H1 (cell line): ENCODE data around the gene AMOTL2. TPM values are rescaled to one million over a fixed set of nuclear protein-coding genes. Genes with fewer than 3 reads are reported as not detected.

Experiments used
- CTCF ChIA-PET: fragments of 300-600 bp; sonication (Branson Sonifier 250); formaldehyde crosslinking; loops from one replicate; lab custom pipeline; 2021; ENCODE audit not compliant: partially characterized antibody; lab: Charles Lee
- POLR2A ChIA-PET: fragments of 300-600 bp; sonication (Branson Sonifier 250); formaldehyde crosslinking; loops from one replicate; lab custom pipeline; 2021; ENCODE audit warnings: inconsistent platforms; ENCODE audit not compliant: partially characterized antibody; lab: Charles Lee
- DNase-seq, 2 experiments: peaks; one replicate each; pipeline versions ENCODE4 v3.0.0 to v3.0.0-alpha.2; 2010 to 2022; ENCODE audit warnings: low spot score in 2 of 2, low read depth in 1 of 2, mixed read lengths in 1 of 2
- FAIRE-seq: peaks from 2 replicates; lab custom pipeline; 2011; peaks lifted over from hg19 to GRCh38; lab: Jason Lieb, UNC
- H2AFZ ChIP-seq: 2 replicates; pipeline ENCODE4 v1.8.1; 2012; ENCODE audit warnings: low read length, inconsistent platforms
- H2AK5ac ChIP-seq: 2 replicates; pipeline ENCODE4 v1.6.1; 2013; ENCODE audit warnings: low read depth, low read length
- H2BK120ac ChIP-seq: replicated peaks from 2 replicates; pipeline ENCODE3; 2013; ENCODE audit warnings: low read depth, low read length, inconsistent platforms
- H2BK12ac ChIP-seq: 2 replicates; pipeline ENCODE4 v1.6.1; 2013; ENCODE audit warnings: low read depth, low read length
- H2BK15ac ChIP-seq: 2 replicates; pipeline ENCODE4 v1.6.1; 2013; ENCODE audit warnings: low read length
- H2BK20ac ChIP-seq: 2 replicates; pipeline ENCODE4 v1.6.1; 2013; ENCODE audit warnings: low read length
- H2BK5ac ChIP-seq: 2 replicates; pipeline ENCODE4 v1.6.1; 2013; ENCODE audit warnings: low read depth, low read length
- H3K14ac ChIP-seq: 2 replicates; pipeline ENCODE4 v1.6.1; 2013; ENCODE audit warnings: inconsistent platforms; ENCODE audit not compliant: insufficient read length
- H3K18ac ChIP-seq: 2 replicates; pipeline ENCODE4 v1.6.1; 2013; ENCODE audit warnings: low read length; ENCODE audit errors: extremely low read depth
- H3K23ac ChIP-seq: 2 replicates; pipeline ENCODE4 v1.6.1; 2013; ENCODE audit warnings: inconsistent platforms; ENCODE audit not compliant: insufficient read length
- H3K23me2 ChIP-seq: 2 replicates; pipeline ENCODE4 v1.6.1; 2013; ENCODE audit warnings: low read depth, low read length
- H3K27ac ChIP-seq: 2 replicates; pipeline ENCODE4 v1.6.1; 2011; ENCODE audit warnings: low read depth, low read length, inconsistent platforms
- H3K27me3 ChIP-seq, 4 experiments: replicated peaks in 1 of 4; 1 replicate in 1 of 4; 2 replicates in 3 of 4; pipeline versions ENCODE4 v1.6.1 to v1.8.1; 2011 to 2013; ENCODE audit warnings: low read length in 3 of 4, mild to moderate bottlenecking in 3 of 4, inconsistent platforms in 2 of 4, mixed read lengths in 2 of 4, moderate library complexity in 1 of 4; ENCODE audit not compliant: control insufficient read depth in 3 of 4, insufficient read depth in 3 of 4; ENCODE audit errors: extremely low read depth in 1 of 4
- H3K36me3 ChIP-seq, 4 experiments: 2 replicates each; pipeline versions ENCODE4 v1.6.1 to v1.8.1; 2011 to 2013; ENCODE audit warnings: mild to moderate bottlenecking in 4 of 4, low read length in 3 of 4, moderate library complexity in 2 of 4, control low read depth in 1 of 4, inconsistent platforms in 1 of 4; ENCODE audit not compliant: insufficient read depth in 4 of 4, control insufficient read depth in 2 of 4
- H3K4ac ChIP-seq: replicated peaks from 2 replicates; pipeline ENCODE3; 2013; ENCODE audit warnings: low read length, low read depth, mixed read lengths, inconsistent platforms; ENCODE audit not compliant: insufficient read length
- H3K4me1 ChIP-seq, 4 experiments: replicated peaks in 1 of 4; 1 replicate in 1 of 4; 2 replicates in 3 of 4; pipeline versions ENCODE4 v1.6.1 to v1.8.1; 2011 to 2013; ENCODE audit warnings: low read length in 3 of 4, inconsistent platforms in 2 of 4, mixed read lengths in 1 of 4; ENCODE audit not compliant: insufficient read depth in 4 of 4, control insufficient read depth in 3 of 4
- H3K4me2 ChIP-seq, 2 experiments: 2 replicates each; pipeline versions ENCODE4 v1.6.1 to v1.8.1; 2011 to 2013; ENCODE audit warnings: low read depth in 2 of 2, low read length in 2 of 2, control low read depth in 1 of 2, inconsistent platforms in 1 of 2, mild to moderate bottlenecking in 1 of 2; ENCODE audit not compliant: insufficient read depth in 1 of 2
- H3K4me3 ChIP-seq, 4 experiments: fragments of 200-600, 300-600 bp in 1 of 4; sonication (generic), shearing (Covaris generic), sonication (Bioruptor Twin) in 1 of 4; 2 replicates each; pipeline versions ENCODE4 v1.5.1 to v1.8.1; 2011 to 2016; ENCODE audit warnings: low read length in 4 of 4, low read depth in 3 of 4, control low read depth in 2 of 4, inconsistent platforms in 2 of 4, mild to moderate bottlenecking in 2 of 4, mixed read lengths in 1 of 4, moderate library complexity in 1 of 4; ENCODE audit not compliant: insufficient read depth in 2 of 4; ENCODE audit errors: extremely low read depth in 1 of 4
- H3K56ac ChIP-seq: replicated peaks from 2 replicates; pipeline ENCODE3; 2013; ENCODE audit warnings: low read depth, mild to moderate bottlenecking, mixed read lengths, low read length, inconsistent platforms; ENCODE audit not compliant: insufficient read length
- H3K79me1 ChIP-seq: 2 replicates; pipeline ENCODE4 v1.6.1; 2013; ENCODE audit warnings: low read depth, low read length, control low read depth
- H3K79me2 ChIP-seq, 2 experiments: 2 replicates each; pipeline versions ENCODE4 v1.6.1 to v1.8.1; 2012 to 2013; ENCODE audit warnings: low read length in 2 of 2, mild to moderate bottlenecking in 2 of 2, inconsistent platforms in 1 of 2; ENCODE audit not compliant: insufficient read depth in 2 of 2, control insufficient read depth in 1 of 2
- H3K9ac ChIP-seq, 4 experiments: replicated peaks in 1 of 4; 1 replicate in 1 of 4; 2 replicates in 3 of 4; pipeline versions ENCODE4 v1.6.1 to v1.8.1; 2011 to 2013; ENCODE audit warnings: low read depth in 3 of 4, low read length in 3 of 4, control low read depth in 2 of 4, mild to moderate bottlenecking in 2 of 4, moderate library complexity in 2 of 4, inconsistent platforms in 1 of 4; ENCODE audit errors: extremely low read depth in 1 of 4
- H3K9me3 ChIP-seq, 2 experiments: 2 replicates each; pipeline versions ENCODE4 v1.6.1 to v1.8.1; 2012 to 2013; ENCODE audit warnings: mild to moderate bottlenecking in 2 of 2, moderate library complexity in 2 of 2, control low read depth in 1 of 2, inconsistent platforms in 1 of 2, low read depth in 1 of 2, low read length in 1 of 2, mixed read lengths in 1 of 2; ENCODE audit not compliant: insufficient read depth in 2 of 2
- H4K20me1 ChIP-seq, 2 experiments: replicated peaks in 1 of 2; 2 replicates each; pipeline versions ENCODE3 to v1.8.1; 2011 to 2013; ENCODE audit warnings: inconsistent platforms in 2 of 2, low read length in 2 of 2, mild to moderate bottlenecking in 1 of 2; ENCODE audit not compliant: insufficient read depth in 2 of 2, control insufficient read depth in 1 of 2
- H4K5ac ChIP-seq: 2 replicates; pipeline ENCODE4 v1.6.1; 2013; ENCODE audit warnings: low read length, low read depth, mixed read lengths, inconsistent platforms; ENCODE audit not compliant: insufficient read length
- H4K8ac ChIP-seq: 2 replicates; pipeline ENCODE4 v1.8.0; 2013; ENCODE audit warnings: mild to moderate bottlenecking, moderate library complexity, low read length, inconsistent platforms; ENCODE audit not compliant: insufficient read depth; ENCODE audit errors: extremely low read depth
- H4K91ac ChIP-seq: replicated peaks from 2 replicates; pipeline ENCODE3; 2013; ENCODE audit warnings: low read length, mixed read lengths, inconsistent platforms; ENCODE audit not compliant: insufficient read length
- CBX8 ChIP-seq: fragments of 300-800, 300-1000 bp; sonication (generic); IDR thresholded peaks from 2 replicates; pipeline ENCODE4 v1.7.1; 2016; ENCODE audit warnings: low read depth, low read length, borderline replicate concordance
- CREB1 ChIP-seq: IDR thresholded peaks from 2 replicates; pipeline ENCODE4 v1.6.1; 2012; ENCODE audit warnings: inconsistent platforms
- WGBS, 2 experiments: shearing (Covaris generic) in 1 of 2; methylation state at CpG; one replicate each; pipeline versions ENCODE4 v1.1.6 to v1.1.7; 2013 to 2015; ENCODE audit warnings: low lambda C conversion rate in 2 of 2, mixed read lengths in 2 of 2, inconsistent platforms in 1 of 2, low coverage in 1 of 2, missing lambda C conversion rate in 1 of 2; ENCODE audit not compliant: insufficient replicate concordance in 2 of 2, insufficient coverage in 1 of 2, insufficient read length in 1 of 2; ENCODE audit errors: extremely low coverage in 1 of 2, missing lambda C conversion rate in 1 of 2; 5-methylcytosine and 5-hydroxymethylcytosine counted together
- polyA plus RNA-seq, 7 experiments: library from polyadenylated mRNA; depleted of rRNA in 3 of 7; stranded (reverse) in 5 of 7; unstranded in 2 of 7; fragments of >200 nt in 5 of 7; fragments of 200-250 nt in 2 of 7; gene quantifications; 1 replicate in 5 of 7; 2 replicates in 1 of 7; 4 replicates in 1 of 7; pipeline versions ENCODE4 v1.2.1 to v1.2.3, GENCODE V29; 2011 to 2013; ENCODE audit warnings: missing spikeins in 2 of 7, mixed read lengths in 2 of 7
- total RNA-seq: library from RNA; stranded (reverse); fragmentation: NEBNext Ultra II Directional; extraction: Animal tissue kit (Norgen Biotek cat#: 25700); gene quantifications from 2 replicates; pipeline ENCODE4 v1.2.1, GENCODE V29; 2021

AMOTL2 gene
- total and polyA plus RNA-seq, 2 of the 8 experiments (the other 6 are each of a cell fraction or from before 2014, with no cell fraction given): 19.0 to 63.7 TPM

GRCh38 chr3:134366221-134366927 lies 7.9 kb downstream of the AMOTL2 start:
- H3K4me2 ChIP-seq: no peak overlapping the region
- no peak overlapping the region for H3K4me3 ChIP-seq
- H3K27ac ChIP-seq: no peak overlapping the region
- 89% methylated on average over 13 of the region's 13 CpGs; no CpG with 5 or more reads in 1 of the 2 experiments for WGBS, 2 experiments
- H3K4me1 ChIP-seq: peaks cover 18 to 33% (median 29%) of the 10 kb centered on the region in 4 experiments
- H2BK120ac ChIP-seq: no peak overlapping the region
- ChIA-PET POLR2A (interaction anchor here (0.5 to 45.2 kb wide), 22 partner anchors 1 to 201 kb away, joined by 3 to 1731 read pairs (median 4); partner anchors contain the start of genes AMOTL2 and RYK), CTCF (interaction anchor here (0.7 to 13.1 kb wide), 16 partner anchors 8 to 456 kb away, joined by 3 to 144 read pairs (median 4); partner anchors contain the start of gene AMOTL2)
- H4K8ac ChIP-seq: peak overlapping the region; percentile 4; the same call in 1 of the 2 replicates
- 0 out of 2 replicates have a peak overlapping the region, but pooled peaks have one; percentile 35 for H2BK5ac ChIP-seq
- H2AK5ac ChIP-seq: no peak overlapping the region
- no peak overlapping the region for H2BK20ac ChIP-seq
- peaks cover 0 to 12% of the 10 kb centered on the region in 2 experiments; a peak in 2 of 4 replicates for H3K79me2 ChIP-seq
- no peaks in the 10 kb centered on the region for H3K9me3 ChIP-seq
- H2AFZ ChIP-seq: no peak overlapping the region
- FAIRE-seq (no peak), DNase-seq (no peak)
- H3K23me2 ChIP-seq: peaks cover 2% of the 10 kb centered on the region
- no peak overlapping the region for H3K9ac ChIP-seq
- H3K23ac ChIP-seq: no peak overlapping the region
- peaks cover 5% of the 10 kb centered on the region; the same call in 1 of the 2 replicates for H3K79me1 ChIP-seq
- peaks cover 38 to 91% (median 65%) of the 10 kb centered on the region in 4 experiments for H3K36me3 ChIP-seq
- H4K5ac ChIP-seq: no peak overlapping the region
- no peak overlapping the region for H3K14ac ChIP-seq
- H3K56ac ChIP-seq: no peak overlapping the region
- H4K20me1 ChIP-seq: peaks cover 5 to 13% of the 10 kb centered on the region in 2 experiments
- H3K27me3 ChIP-seq: no peaks in the 10 kb centered on the region; a peak in 1 of 7 replicates
- H4K91ac ChIP-seq: no peak overlapping the region
- H2BK15ac ChIP-seq: no peak overlapping the region
- H2BK12ac ChIP-seq: no peak overlapping the region
- H3K18ac ChIP-seq: no peak overlapping the region
- no peak overlapping the region for H3K4ac ChIP-seq
- TF ChIP-seq CBX8: no peak
- no peak for TF ChIP-seq CREB1
